HG03039 (cell line): ENCODE results near the gene PKD1.
"Not testable (repeated sequence)": the region's sequence is repeated elsewhere in the genome, so short reads cannot be mapped to it uniquely, and the experiment has no call there.

Source experiments
- ATAC-seq: cut with Tn5 transposase; IDR thresholded peaks from one replicate; pipeline ENCODE4 v1.9.1; 2021; ENCODE audit warnings: mild to moderate bottlenecking, moderate library complexity; ENCODE audit not compliant: unreplicated experiment

PKD1 gene

GRCh38 chr16:2126161-2126743 is 9.4 kb downstream of the PKD1 start:
- ATAC-seq: not testable (repeated sequence)

GRCh38 chr16:2125609-2126008 is 10.1 kb downstream of the PKD1 start:
- ATAC-seq: not testable (repeated sequence)

DNA sequence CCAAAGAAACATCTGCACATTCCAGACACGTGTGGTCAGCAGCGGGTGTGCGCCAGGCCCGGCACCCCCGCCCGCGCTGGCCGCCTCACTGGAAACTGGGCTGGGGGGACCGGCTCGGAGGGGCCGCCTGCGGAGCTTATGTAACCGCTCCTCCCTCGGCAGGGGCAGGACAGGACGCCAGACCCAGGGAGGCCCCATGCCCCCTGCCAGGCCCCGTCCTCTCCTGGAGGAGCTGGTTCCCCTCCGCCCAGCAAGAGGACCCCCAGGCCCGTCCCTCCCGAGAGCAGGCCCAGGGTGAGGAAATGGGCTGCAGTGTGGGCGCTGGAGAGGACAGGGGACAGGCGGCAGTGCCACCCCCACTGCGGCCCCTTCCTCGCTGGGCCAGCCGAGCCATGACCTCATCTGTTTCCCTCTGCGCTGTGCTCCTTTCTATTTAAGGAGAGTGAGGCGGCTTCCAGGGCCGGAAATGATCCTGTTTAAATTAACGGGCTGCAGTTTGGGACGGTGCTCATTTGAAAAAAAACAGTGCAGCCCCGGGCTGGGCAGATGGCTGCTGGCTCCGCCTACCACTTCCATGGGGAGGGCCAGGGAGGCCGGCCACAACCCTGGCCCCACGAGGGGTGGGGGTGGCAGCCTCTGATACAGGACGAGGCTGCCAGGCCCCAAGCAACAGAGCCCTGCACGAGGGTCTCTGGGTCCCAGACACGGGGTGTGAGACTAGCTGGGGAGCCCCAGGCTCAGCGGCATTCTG is 10.8 kb downstream of the PKD1 start:
- not testable (repeated sequence) for ATAC-seq

- not testable (repeated sequence) for ATAC-seq
Observed at GRCh38 chr16:2124377-2124693, 11.4 kb downstream of the PKD1 start.

DNA sequence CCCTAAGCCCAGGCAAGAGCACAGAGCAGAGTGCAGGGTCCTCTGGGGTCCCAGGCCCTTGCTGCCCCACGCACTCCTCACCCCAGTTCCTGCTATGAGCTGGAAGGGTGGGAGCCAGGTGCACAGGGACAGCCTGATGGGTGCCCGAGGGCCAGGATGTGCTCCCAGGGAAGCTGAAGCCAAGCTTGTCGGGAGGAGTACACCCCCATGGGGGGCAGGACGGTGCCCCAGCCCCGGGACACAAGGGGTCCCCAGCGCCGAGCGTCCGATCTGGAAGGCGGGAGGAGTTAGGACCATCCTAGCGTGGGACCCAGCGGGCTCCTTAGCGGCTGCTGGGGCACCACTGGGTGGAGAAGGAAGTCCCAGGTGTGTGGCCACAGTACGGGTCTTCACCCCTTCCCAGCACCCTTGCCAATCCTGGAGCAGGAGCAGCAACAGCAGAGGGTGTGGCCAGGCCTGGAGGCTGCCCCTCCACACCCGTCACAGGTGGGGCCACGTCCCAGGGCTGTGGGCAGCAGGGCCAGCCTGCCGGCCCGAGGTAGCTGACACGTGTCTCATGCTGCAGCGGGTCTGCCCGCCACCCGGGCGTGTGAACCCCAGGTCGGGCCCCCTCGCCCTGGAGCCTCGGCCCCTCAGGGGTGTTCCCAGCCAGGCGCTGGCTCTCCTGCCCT is 11.9 kb downstream of the PKD1 start:
- not testable (repeated sequence) for ATAC-seq

GRCh38 chr16:2122934-2123683 is 12.6 kb downstream of the PKD1 start:
- not testable (repeated sequence) for ATAC-seq

GRCh38 chr16:2122429-2122828 is 13.3 kb downstream of the PKD1 start:
- no peak for ATAC-seq

DNA sequence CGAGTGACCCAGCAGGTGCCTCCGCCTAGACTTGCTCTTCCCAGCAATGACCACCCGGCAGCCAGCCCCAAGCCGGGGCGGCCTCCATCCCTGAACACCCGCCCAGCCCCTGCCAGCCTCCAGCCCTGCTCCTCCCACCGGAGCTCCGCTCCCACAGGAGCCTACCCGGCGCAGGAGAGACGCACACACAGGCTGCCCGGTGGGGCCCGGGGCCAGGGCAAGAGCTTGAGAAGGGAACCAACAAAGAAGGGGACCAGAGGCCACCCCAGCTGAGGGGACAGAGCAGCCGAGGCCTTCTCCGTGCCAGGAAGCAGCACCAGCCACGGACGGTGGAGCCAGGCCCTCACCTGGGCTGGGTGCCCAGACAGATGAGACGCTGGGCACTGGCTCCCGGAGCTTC is 13.8 kb downstream of the PKD1 start:
- ATAC-seq: no peak

GRCh38 chr16:2121325-2121724 is 14.4 kb downstream of the PKD1 start:
- not testable (repeated sequence) for ATAC-seq

GRCh38 chr16:2117960-2118722 is 17.6 kb downstream of the PKD1 start:
- not testable (repeated sequence) for ATAC-seq

GRCh38 chr16:2117341-2117740 is 18.4 kb downstream of the PKD1 start:
- not testable (repeated sequence) for ATAC-seq

- not testable (repeated sequence) for ATAC-seq
Observed at GRCh38 chr16:2116428-2116827, 19.3 kb downstream of the PKD1 start.

DNA sequence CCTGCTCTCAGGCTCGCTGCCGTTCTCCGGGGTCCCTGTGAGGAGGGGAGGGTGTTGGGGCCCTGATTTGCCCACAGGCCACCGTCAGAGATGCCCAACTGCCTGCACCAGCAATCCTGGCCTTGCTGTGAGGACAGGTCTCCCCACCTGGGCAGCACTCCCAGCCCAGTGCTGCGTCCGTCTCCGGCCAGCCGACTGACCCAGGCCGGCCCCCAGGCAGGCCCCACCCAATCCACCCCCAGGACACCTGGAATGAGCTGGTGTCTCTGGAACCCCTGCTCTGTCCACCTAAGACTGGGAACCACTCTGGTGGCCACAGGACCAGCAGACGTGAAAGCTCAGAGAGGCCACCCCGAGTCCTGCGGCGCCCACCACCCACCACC is 20.1 kb downstream of the PKD1 start:
- ATAC-seq: no peak

DNA sequence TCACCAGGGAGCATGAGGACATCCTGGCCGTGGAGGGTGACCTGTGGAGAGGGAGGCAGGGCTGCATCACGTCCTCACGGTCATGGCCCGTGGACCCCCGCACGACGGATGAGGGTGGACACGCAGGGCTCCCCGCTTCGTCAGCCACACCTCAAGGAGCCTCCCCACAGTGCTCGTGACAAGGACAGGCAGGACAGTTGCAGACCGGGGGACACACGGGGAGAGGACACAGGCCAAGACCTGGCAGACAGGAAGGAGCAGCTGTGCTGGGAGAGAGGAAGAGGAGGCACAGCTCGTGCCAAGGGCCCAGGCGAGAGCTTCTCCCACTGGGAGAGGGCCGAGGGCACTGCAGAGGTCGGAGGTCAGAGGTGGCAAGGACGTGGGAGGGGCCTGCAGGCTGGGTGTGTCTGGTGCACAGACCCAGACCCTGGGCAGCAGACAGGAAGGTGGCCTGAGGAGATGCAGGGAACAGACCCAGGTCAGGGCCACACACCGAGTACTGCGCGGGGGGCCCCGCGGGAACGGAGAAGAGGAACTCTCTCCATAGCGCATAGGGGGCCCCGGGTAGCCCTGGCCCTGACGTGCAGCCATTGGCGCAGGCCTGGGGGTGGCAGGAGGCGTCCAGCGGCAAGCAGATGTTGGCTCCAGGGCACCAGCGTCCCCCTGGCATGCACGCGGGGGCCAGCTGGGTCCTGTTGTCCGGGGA is 20.7 kb downstream of the PKD1 start:
- not testable (repeated sequence) for ATAC-seq

DNA sequence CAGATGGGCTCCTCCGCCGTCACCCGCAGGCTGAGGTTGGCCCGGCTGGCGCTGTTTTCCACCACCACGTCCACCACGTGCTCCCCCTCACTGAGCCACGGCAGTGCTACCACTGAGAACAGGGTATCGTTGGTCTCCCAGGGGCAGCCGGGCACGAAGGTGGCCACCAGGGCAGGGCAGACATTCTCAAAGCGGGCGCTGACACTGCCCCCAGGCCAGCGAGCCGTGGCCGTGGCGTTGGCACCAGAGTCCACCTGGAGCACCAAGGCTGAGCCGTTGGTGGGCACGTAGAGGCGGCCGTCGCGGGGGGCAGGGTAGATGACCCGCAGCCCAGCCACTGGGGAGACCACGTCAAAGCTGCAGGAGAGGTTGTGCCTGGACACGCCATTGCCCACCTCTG is 21.5 kb downstream of the PKD1 start:
- ATAC-seq: not testable (repeated sequence)

DNA sequence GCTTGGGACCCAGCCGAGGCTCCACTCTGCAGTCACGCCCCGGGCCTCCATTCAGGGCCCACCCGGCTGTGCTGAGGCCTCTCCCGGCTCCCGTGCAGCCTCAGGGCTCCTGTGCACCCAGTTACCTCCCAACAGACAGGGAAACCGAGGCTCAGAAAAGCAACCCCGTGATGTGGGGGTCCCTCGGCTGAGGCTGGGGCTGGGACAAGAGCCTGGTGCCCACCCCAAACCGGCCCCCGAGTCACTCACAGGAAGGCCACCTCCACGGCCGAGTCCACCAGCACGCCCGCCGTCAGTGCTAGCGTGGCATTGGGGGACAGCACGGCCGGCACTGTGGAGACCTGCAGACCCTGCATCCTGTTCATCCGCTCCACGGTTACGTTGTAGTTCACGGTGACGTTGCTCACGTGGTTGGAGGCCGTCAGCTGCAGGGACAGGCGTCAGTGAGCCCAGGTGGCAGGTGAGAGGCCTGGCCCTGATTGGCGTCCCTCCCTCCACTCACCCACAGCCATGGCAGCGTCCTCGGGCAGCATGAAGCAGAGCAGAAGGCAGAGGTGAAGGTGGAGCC is 23.1 kb downstream of the PKD1 start:
- not testable (repeated sequence) for ATAC-seq

- not testable (repeated sequence) for ATAC-seq
Observed at GRCh38 chr16:2111412-2112335, 24.0 kb downstream of the PKD1 start.

DNA sequence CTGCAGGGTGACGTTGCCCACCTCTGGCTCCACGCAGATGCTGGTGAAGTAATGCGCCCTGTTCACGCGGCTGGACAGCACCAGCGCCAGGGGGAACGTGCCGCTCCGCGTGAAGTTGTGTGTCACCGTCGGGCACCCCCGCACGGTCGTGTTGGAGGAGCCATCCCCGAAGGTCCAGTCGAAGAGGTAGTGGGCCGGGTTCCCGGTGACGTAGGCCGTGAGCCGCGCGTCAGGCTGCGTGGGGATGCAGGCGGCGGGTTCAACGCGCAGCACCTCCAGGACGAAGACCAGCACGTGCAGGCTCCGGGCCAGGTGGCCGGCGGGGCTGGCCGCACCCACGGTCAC is 24.7 kb downstream of the PKD1 start:
- ATAC-seq: not testable (repeated sequence)
